Upper lobe of left lung (tissue), 4 donors: ENCODE measurements around the gene ZNF747.

Source experiments
- EP300 ChIP-seq, 4 donors: sonication (generic); formaldehyde crosslinking; IDR thresholded peaks; one replicate each; pipeline ENCODE4 v1.5.1; 2017; ENCODE audit warnings: antibody characterized with exemption in 4 of 4, control low read depth in 2 of 4
- POLR2A ChIP-seq, 4 donors: fragments of 450-650 bp; IDR thresholded peaks; one replicate each; pipeline ENCODE4 v1.5.1; 2016 to 2017; ENCODE audit warnings: antibody characterized with exemption in 4 of 4, mild to moderate bottlenecking in 2 of 4

GRCh38 chr16:30481381-30481780 lies 53.3 kb downstream of the ZNF747 start:
- TF ChIP-seq EP300 (IDR thresholded peaks at IDR 0.05): no peak
- no peak for TF ChIP-seq POLR2A (IDR thresholded peaks at IDR 0.05)
